Endometrial microvascular endothelial cells (primary cell): ENCODE measurements around the gene RIPOR1. TPM values are rescaled to one million over a fixed set of nuclear protein-coding genes. Genes with fewer than 3 reads are reported as not detected.
"Not testable (repeated sequence)": the region's sequence is repeated elsewhere in the genome, so short reads cannot be mapped to it uniquely, and the experiment has no call there.

ENCODE experiments used
- in situ Hi-C: cut with HindIII; loops from 2 replicates; pipeline ENCODE4 v1.10.0; 2017; ENCODE audit warnings: low sequenced_read_pairs, low pct_unique_long_range_greater_than_20kb; ENCODE audit errors: inconsistent ontology term
- total RNA-seq: library from RNA; depleted of rRNA; stranded (reverse); fragments of >200 nt; gene quantifications from one replicate; pipeline ENCODE4 v1.2.3, GENCODE V29; 2015; ENCODE audit errors: inconsistent ontology term

RIPOR1 gene, protein sequence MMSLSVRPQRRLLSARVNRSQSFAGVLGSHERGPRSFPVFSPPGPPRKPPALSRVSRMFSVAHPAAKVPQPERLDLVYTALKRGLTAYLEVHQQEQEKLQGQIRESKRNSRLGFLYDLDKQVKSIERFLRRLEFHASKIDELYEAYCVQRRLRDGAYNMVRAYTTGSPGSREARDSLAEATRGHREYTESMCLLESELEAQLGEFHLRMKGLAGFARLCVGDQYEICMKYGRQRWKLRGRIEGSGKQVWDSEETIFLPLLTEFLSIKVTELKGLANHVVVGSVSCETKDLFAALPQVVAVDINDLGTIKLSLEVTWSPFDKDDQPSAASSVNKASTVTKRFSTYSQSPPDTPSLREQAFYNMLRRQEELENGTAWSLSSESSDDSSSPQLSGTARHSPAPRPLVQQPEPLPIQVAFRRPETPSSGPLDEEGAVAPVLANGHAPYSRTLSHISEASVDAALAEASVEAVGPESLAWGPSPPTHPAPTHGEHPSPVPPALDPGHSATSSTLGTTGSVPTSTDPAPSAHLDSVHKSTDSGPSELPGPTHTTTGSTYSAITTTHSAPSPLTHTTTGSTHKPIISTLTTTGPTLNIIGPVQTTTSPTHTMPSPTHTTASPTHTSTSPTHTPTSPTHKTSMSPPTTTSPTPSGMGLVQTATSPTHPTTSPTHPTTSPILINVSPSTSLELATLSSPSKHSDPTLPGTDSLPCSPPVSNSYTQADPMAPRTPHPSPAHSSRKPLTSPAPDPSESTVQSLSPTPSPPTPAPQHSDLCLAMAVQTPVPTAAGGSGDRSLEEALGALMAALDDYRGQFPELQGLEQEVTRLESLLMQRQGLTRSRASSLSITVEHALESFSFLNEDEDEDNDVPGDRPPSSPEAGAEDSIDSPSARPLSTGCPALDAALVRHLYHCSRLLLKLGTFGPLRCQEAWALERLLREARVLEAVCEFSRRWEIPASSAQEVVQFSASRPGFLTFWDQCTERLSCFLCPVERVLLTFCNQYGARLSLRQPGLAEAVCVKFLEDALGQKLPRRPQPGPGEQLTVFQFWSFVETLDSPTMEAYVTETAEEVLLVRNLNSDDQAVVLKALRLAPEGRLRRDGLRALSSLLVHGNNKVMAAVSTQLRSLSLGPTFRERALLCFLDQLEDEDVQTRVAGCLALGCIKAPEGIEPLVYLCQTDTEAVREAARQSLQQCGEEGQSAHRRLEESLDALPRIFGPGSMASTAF
- 47.0 TPM for total RNA-seq

GRCh38 chr16:67528222-67528869 is at the start of gene RIPOR1:
TSS of gene RIPOR1 (plus strand) at chr16:67528829. CDS start at chr16:67538447, 9,618 bp downstream.
- in situ Hi-C loops = no loop called here

- in situ Hi-C loops = no loop called here
These were observed 47.6 kb upstream of the RIPOR1 start, which contains the start of gene ATP6V0D1 for GRCh38 chr16:67480833-67481560. TSS of gene ATP6V0D1 (minus strand) at chr16:67481157. CDS start at chr16:67481086, 71 bp downstream.

DNA sequence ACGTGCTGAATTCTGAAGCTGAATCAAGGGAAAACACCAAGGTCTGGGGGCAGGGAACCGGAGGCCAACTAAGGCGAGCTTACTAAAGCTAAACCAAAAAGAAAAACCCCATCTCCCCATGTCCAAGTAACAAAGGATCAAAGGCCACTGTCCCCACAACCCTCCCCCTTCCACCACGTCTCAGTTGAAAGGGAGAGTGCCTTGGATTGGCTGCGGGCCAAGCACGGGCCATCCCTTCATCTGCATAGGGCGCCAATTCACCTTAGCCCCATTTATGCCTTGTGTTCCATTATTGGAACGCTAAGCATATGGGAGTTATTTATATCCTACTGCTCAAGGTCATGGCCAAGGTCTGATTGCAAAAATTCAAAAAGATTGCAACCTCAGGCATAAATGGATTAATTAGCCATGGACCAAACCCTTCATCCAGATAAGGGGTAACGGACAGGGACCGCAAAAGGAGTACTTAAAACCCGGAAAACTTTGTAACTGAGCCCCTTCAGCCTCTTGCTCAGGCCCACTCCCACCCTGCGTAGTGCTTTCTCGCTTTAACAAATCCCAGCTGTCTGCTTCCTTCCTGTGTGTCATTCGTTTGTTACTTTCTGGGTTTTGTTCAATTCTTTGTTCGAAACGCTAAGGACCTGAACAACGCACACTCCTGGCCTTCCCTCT is 46.9 kb upstream of the RIPOR1 start:
- in situ Hi-C loops = no loop called here

DNA sequence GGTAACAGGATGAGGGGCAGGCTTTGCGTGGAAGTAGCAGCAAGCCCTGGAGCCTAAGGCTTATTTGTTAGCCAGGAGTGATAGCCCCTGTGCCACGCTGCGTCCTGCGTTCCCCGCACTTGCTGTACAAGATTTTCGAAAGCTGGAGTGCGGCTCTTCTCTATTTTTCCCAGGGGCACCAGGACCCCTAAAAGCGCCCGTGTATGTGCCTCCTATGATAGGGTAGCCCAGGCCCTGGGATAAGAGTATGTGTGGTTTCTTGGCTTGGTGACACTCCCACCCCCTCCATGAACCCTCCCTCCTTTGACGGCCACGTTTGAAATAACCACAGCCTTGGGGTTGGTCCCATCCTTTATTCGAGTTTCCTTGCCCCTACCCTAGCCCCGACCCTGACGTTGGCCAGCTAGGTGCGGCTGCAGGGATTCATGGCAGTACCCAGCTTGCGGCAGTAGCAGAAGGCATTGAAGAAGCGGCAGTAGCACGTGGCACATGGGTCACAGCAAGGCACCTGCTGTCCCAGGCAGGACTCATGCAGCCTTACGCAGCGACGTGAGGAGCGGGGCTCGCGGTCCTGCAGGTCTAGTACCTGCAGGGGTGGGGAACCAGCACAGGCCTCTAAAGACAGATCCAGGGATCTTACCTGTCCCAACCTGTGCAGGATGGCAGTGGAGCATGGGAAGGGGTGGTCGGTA is 46.2 kb upstream of the RIPOR1 start:
- in situ Hi-C loops = no loop called here

GRCh38 chr16:67483150-67483549 is 45.5 kb upstream of the RIPOR1 start, which contains the start of gene AGRP:
TSS of gene AGRP (minus strand) at chr16:67483547. CDS start at chr16:67483398, 149 bp downstream.
- in situ Hi-C loops = no loop called here

DNA sequence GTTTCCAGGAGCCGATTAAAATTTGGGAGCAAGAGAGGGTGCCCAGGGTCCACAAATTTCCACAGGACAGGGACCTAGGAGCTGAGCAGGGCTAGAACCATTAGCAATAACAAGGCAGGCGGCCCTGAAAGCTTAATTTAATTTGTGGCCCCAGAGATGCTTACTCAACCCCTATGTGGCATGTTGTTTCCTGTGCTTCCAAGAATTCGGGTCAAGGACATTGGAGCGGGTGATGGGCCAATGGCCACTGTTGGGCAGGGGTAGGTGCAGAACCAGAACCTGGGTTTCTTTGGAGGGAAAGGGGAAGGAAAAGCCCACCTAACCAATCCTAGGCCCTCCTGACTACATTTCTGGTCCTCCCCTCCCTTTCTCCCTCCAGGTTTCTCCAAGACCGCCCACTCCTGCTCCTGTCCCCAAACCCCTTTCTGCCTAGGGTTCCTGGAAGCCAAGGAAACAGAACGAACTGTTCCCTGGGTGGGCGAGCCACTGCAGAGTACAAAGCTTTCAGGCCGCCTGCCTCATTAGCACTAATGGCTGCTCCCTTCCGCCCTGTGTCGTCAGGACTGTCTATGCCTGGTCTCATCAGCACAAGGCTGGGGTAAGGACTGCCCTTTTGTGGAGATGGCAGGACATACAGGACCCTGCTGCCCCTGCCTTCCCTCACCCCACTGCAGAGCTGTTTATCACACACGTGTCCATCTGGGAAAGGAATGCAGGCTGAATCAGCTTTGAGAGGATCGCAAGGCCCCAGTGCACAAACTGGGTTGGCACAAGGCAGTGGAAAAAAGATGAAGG is 44.7 kb upstream of the RIPOR1 start:
- in situ Hi-C loops = no loop called here

DNA sequence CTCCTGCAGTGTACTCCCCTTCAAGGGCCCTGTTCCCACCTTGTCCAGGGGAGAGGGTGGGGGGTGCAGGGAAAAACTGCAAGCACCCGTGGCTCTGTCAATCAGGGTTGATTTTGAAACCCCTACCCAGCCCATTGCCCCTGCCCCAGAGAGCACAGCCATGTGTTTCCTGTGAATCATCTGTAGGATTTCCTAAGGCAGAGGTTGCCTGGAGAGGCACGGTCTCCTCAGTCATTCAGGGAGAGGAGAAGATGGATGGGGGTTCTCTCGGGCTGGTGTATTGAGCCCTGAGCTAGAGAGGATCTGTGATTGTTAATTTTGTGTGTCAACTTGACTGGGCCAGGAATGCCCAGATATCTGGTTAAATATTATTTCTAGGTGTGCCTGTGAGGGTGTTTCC is 41.8 kb upstream of the RIPOR1 start:
- in situ Hi-C loops = no loop called here

DNA sequence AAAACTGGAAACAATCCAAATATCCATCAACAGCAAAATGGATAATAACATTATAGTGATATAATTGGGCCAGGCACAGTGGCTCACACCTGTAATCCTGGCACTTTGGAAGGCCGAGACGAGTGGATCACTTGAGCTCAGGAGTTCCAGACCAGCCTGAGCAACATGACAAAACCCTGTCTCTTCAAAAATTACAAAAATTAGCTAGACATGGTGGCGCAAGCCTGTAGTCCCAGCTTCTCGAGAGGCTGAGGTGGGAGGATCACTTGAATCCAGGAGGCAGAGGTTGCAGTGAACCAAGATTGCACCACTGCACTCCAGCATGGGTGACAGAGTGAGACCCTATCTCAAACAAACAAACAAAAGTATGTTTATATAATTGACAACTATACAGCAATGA is 41.1 kb upstream of the RIPOR1 start:
- in situ Hi-C loops = not testable (repeated sequence)

GRCh38 chr16:67489401-67490083 is 39.1 kb upstream of the RIPOR1 start:
- in situ Hi-C loops = no loop called here

- in situ Hi-C loops = no loop called here
These were observed 38.1 kb upstream of the RIPOR1 start for GRCh38 chr16:67490335-67491096.

DNA sequence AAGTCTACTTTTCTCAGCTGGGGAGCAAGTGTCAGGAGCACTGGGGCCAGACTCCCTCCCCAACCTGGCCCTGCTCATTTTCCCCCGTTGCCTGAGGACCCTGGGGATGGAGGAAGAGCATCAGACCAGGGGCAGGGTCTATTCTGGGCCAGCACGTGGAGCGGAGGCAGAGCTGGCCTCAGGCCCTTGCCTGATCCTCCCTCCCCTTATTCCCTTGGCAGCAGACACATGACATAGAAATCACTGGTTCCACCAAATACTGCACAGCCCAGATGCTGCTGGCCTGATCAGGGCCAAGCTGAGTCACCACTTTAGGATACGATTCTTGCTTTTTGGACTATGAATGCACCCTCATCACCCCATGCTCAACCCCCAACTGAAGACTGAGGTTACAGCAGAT is 29.5 kb upstream of the RIPOR1 start:
- in situ Hi-C loops = no loop called here

GRCh38 chr16:67504031-67505021 is 24.3 kb upstream of the RIPOR1 start:
- in situ Hi-C loops = no loop called here

- in situ Hi-C loops = no loop called here
These were observed 22.2 kb upstream of the RIPOR1 start for GRCh38 chr16:67506468-67506867.

- in situ Hi-C loops = no loop called here
These were observed 19.6 kb upstream of the RIPOR1 start for GRCh38 chr16:67509016-67509415.
